ENCODE measurements around the gene CD164. TPM values are rescaled to one million over a fixed set of nuclear protein-coding genes. Genes with fewer than 3 reads are reported as not detected.

The CD164 gene
- total and polyA plus RNA-seq, 2 donors (not counting 3 experiments of a cell fraction or from before 2014, with no cell fraction given): 116 to 172 TPM

GRCh38 chr6:109359248-109359647 is 23.0 kb downstream of the CD164 start:
- Histone ChIP-seq H4K20me1 (replicated peaks; ENCODE audit: control insufficient read depth, extremely low read depth, insufficient read depth, low read length) (no peaks in the 10 kb centered on the region), H3K4me3 (replicated peaks in 1 of 3; ENCODE audit: insufficient read depth in 1 of 3, low read depth in 1 of 3, low read length in 3 of 3) (no peak overlapping the region), H3K4me2 (ENCODE audit: insufficient read depth, low read length) (no peak overlapping the region), H3K36me3 (ENCODE audit: control insufficient read depth in 2 of 2, extremely low read depth in 1 of 2, insufficient read depth in 2 of 2, low read length in 2 of 2) (peaks cover 3 to 7% of the 10 kb centered on the region in 2 experiments), H2AFZ (ENCODE audit: low read depth, low read length) (no peak overlapping the region), H3K9ac (replicated peaks; ENCODE audit: extremely low read depth, insufficient read depth, low read length) (no peak overlapping the region), H3K79me2 (ENCODE audit: control insufficient read depth, insufficient read depth, low read length) (peaks cover 3% of the 10 kb centered on the region), H3K9me1 (replicated peaks; ENCODE audit: control insufficient read depth, extremely low read depth, insufficient read depth, low read length) (no peaks in the 10 kb centered on the region), H3K9me3 (replicated peaks; ENCODE audit: control insufficient read depth, insufficient read depth, low read length) (no peaks in the 10 kb centered on the region), H3K27ac (ENCODE audit: insufficient read depth, low read depth, low read length) (no peak overlapping the region), H3K4me1 (ENCODE audit: control insufficient read depth, extremely low read depth, insufficient read depth, low read length) (no peaks in the 10 kb centered on the region), H3K27me3 (ENCODE audit: control insufficient read depth in 2 of 2, insufficient read depth in 2 of 2, low read length in 2 of 2) (no peaks in the 10 kb centered on the region)
- FAIRE-seq: no peak
- intact Hi-C loops (cut with micrococcal nuclease) (no loop called here), dilution Hi-C loops (cut with MboI; ENCODE audit: extremely low pct_ligation_motif_present, low sequenced_read_pairs) (no loop called here)
- ChIA-PET POLR2A (no interaction called here), CTCF (interaction anchor here (1.3 kb wide), 1 partner anchor 171 kb away, joined by 4 read pairs; no protein-coding TSS in a partner anchor)
- no peak for DNase-seq (ENCODE audit: low read depth, low spot score)
- TF ChIP-seq MYC (IDR thresholded peaks at IDR 0.05; ENCODE audit: low read depth, low read length) (no peak), JUN (IDR thresholded peaks at IDR 0.05; ENCODE audit: borderline replicate concordance, insufficient read depth, insufficient read length, low read depth) (no peak), POLR2A (IDR thresholded peaks at IDR 0.05; ENCODE audit: low read depth, low read length) (no peak), GATA2 (IDR thresholded peaks at IDR 0.05; ENCODE audit: insufficient read depth, insufficient read length, low read depth, low read length) (no peak)
- no TSS peak for BruUV-seq (replicated peaks)

DNA sequence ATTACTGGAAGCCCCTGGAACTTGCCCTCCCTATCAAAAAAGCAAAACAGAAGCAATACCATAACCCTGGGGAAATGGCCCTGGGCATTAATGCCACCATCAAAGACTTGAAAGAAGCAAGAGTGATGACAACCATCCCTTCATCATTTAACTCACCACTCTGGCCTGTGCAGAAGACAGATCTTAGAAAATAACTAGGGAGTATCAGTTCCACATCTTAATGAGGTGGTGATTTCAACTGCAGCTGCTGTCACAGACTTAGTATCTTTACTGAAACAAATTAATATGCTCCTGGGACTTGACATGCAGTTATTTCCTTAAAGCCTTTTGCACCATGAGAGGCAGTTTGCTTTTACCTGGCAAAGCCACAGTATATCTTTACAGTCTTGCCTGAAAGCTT is 24.1 kb downstream of the CD164 start:
- Histone ChIP-seq H3K9ac (replicated peaks; ENCODE audit: extremely low read depth, insufficient read depth, low read length) (no peak overlapping the region), H4K20me1 (replicated peaks; ENCODE audit: control insufficient read depth, extremely low read depth, insufficient read depth, low read length) (no peaks in the 10 kb centered on the region), H3K4me2 (ENCODE audit: insufficient read depth, low read length) (no peak overlapping the region), H3K4me3 (replicated peaks in 1 of 3; ENCODE audit: insufficient read depth in 1 of 3, low read depth in 1 of 3, low read length in 3 of 3) (no peak overlapping the region), H3K27ac (ENCODE audit: insufficient read depth, low read depth, low read length) (no peak overlapping the region), H2AFZ (ENCODE audit: low read depth, low read length) (no peak overlapping the region), H3K4me1 (ENCODE audit: control insufficient read depth, extremely low read depth, insufficient read depth, low read length) (no peaks in the 10 kb centered on the region), H3K36me3 (ENCODE audit: control insufficient read depth in 2 of 2, extremely low read depth in 1 of 2, insufficient read depth in 2 of 2, low read length in 2 of 2) (peaks cover 3 to 9% of the 10 kb centered on the region in 2 experiments), H3K27me3 (ENCODE audit: control insufficient read depth in 2 of 2, insufficient read depth in 2 of 2, low read length in 2 of 2) (no peaks in the 10 kb centered on the region), H3K9me3 (replicated peaks; ENCODE audit: control insufficient read depth, insufficient read depth, low read length) (no peaks in the 10 kb centered on the region), H3K79me2 (ENCODE audit: control insufficient read depth, insufficient read depth, low read length) (no peaks in the 10 kb centered on the region), H3K9me1 (replicated peaks; ENCODE audit: control insufficient read depth, extremely low read depth, insufficient read depth, low read length) (no peaks in the 10 kb centered on the region)
- DNase-seq (ENCODE audit: low read depth, low spot score) (no peak), FAIRE-seq (no peak)
- ChIA-PET CTCF (no interaction called here), POLR2A (no interaction called here)
- no TSS peak for BruUV-seq (replicated peaks)
- dilution Hi-C loops (cut with MboI; ENCODE audit: extremely low pct_ligation_motif_present, low sequenced_read_pairs): no loop called here
- intact Hi-C loops (cut with micrococcal nuclease): no loop called here
- TF ChIP-seq GATA2 (IDR thresholded peaks at IDR 0.05; ENCODE audit: insufficient read depth, insufficient read length, low read depth, low read length): no peak

All from endothelial cell of umbilical vein (primary cell).